ENCODE results near the gene FAM78A. TPM values are rescaled to one million over a fixed set of nuclear protein-coding genes. Genes with fewer than 3 reads are reported as not detected.
A peak's percentile ranks its signal among the peaks of the same experiment; 100 is the strongest.

FAM78A gene
- polyA plus RNA-seq, 1 experiment = 1.1 TPM

DNA sequence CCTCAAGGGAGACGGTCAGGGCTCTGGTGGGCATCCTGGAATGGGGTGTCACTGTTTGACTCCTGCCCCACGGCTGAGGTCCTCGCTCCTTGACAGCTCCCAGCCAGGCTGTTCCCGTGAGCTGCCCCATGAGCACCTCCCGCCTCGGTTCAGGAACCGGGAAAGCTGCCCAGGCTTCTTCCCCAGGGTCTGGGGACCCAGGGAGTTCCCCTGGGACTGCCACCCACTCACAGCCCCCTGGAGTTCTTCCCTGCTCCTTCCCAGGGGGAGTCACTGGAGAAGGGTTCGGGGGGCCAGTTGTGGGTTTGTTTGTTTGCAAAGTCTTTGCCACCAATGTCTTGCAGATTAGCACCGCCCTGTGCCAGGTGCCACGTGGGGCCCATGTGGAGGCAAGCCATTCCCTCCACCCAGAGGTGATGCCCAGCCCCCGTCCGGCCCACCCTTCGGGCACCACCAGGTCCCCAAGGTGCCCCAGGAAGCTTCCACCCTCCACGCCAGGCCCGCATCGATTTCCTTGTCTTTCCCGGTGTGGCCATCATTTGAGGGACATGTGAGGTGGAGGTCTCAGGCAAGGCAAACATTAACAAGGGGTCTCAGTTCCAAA, 14.6 kb upstream of the FAM78A start:
- Histone ChIP-seq H3K36me3 (ENCODE audit: control insufficient read depth, insufficient read depth, low read length) (no peaks in the 10 kb centered on the region), H3K4me3 (ENCODE audit: low read depth, low read length) (peak overlapping the region; percentile 35), H3K27me3 (ENCODE audit: control insufficient read depth, insufficient read depth, low read length) (no peaks in the 10 kb centered on the region)
- TF ChIP-seq, protein P1, sequence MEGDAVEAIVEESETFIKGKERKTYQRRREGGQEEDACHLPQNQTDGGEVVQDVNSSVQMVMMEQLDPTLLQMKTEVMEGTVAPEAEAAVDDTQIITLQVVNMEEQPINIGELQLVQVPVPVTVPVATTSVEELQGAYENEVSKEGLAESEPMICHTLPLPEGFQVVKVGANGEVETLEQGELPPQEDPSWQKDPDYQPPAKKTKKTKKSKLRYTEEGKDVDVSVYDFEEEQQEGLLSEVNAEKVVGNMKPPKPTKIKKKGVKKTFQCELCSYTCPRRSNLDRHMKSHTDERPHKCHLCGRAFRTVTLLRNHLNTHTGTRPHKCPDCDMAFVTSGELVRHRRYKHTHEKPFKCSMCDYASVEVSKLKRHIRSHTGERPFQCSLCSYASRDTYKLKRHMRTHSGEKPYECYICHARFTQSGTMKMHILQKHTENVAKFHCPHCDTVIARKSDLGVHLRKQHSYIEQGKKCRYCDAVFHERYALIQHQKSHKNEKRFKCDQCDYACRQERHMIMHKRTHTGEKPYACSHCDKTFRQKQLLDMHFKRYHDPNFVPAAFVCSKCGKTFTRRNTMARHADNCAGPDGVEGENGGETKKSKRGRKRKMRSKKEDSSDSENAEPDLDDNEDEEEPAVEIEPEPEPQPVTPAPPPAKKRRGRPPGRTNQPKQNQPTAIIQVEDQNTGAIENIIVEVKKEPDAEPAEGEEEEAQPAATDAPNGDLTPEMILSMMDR (IDR thresholded peaks at IDR 0.05; ENCODE audit: insufficient read depth, low read depth, low read length) = no peak
- DNase-seq (ENCODE audit: low read depth) = no peak
- CTCF ChIA-PET = interaction anchor here (0.6 to 2.0 kb wide), 2 partner anchors 8 to 36 kb away, joined by 3 to 6 read pairs; no protein-coding TSS in a partner anchor
- POLR2A ChIA-PET = no interaction called here

DNA sequence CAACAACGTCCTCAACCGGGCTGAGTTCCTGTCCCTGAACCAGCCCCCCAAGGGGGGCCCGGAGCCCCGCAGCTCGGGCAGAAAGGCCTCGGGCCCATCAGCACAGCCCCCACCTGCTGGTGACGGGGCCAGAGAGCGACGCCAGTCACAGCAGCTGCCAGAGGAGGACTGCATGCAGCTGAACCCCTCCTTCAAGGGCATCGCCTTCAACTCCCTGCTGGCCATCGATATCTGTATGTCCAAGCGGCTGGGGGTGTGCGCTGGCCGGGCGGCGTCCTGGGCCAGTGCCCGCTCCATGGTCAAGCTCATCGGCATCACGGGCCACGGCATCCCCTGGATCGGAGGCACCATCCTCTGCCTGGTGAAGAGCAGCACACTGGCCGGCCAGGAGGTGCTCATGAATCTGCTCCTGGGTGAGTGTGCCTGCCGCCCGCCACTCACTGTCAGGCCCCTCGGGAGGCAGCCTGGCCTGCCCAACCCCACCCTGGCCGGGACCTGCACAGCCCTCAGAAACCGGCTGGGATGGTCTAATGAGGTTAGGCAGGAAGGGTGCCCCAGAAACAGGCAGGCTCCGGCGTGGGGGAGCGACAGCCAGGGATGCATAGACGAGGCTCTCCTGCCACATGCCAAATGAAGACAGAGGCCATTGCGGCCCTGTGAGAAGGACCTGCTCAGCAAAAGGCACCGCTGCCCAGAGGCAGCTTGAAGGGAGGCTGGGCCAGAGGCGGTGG, 13.9 kb upstream of the FAM78A start:
- DNase-seq (ENCODE audit: low read depth) = no peak
- POLR2A ChIA-PET = interaction anchor here (0.6 kb wide), 1 partner anchor 11 kb away, joined by 9 read pairs; no protein-coding TSS in a partner anchor
- Histone ChIP-seq H3K27me3 (ENCODE audit: control insufficient read depth, insufficient read depth, low read length) (no peaks in the 10 kb centered on the region), H3K4me3 (ENCODE audit: low read depth, low read length) (peak overlapping the region; percentile 35), H3K36me3 (ENCODE audit: control insufficient read depth, insufficient read depth, low read length) (no peaks in the 10 kb centered on the region)
- TF ChIP-seq, protein P1 (IDR thresholded peaks at IDR 0.05; ENCODE audit: insufficient read depth, low read depth, low read length) = no peak
- CTCF ChIA-PET = interaction anchor here (1.0 to 2.0 kb wide), 2 partner anchors 8 to 103 kb away, joined by 3 to 6 read pairs; no protein-coding TSS in a partner anchor

DNA sequence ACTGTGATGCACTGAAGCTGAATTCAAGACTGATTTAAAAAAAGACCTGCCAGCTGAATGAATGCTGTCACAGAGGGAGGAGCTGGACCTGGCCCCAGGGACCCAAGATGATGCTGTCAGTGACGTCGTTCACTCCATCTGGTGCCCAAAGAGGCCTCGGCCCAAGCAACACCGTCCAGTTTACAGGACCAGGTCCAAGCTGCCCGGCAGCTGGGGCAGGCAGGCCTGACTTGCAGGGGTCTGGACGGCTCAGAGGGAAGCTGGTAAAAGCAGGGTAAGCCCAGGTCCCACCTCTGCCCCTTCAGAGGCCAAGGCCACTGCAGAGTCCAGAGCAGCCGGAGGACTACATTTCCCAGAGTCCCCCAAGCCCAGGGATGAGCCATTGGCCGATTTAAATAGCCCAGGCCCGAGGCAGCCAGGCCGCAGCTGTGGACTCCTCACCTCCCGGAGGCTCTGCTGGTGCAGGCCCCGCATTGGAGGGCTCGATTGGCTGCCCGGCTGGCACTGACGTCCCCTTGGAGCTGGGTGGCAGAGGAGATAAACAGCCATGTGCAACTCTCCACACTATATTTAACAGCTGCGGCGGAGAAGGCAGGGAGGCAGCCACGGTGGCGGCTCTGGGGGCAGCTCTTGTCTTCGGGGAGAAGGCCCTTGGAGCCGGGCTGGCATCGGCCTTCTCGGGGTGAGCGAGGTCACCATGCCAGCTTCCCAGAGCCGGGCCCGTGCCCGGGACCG, 13.2 kb upstream of the FAM78A start, which contains the start of gene PLPP7:
Gene PLPP7, plus strand, starts transcription at position 423 of the 735 bp plus-strand sequence. Its CDS starts 275 bp downstream, at position 698.
- no peak for DNase-seq (ENCODE audit: low read depth)
- TF ChIP-seq, protein P1 (IDR thresholded peaks at IDR 0.05; ENCODE audit: insufficient read depth, low read depth, low read length) = no peak
- Histone ChIP-seq H3K36me3 (ENCODE audit: control insufficient read depth, insufficient read depth, low read length) (no peaks in the 10 kb centered on the region), H3K4me3 (ENCODE audit: low read depth, low read length) (peak within 1 kb of the TSS; percentile 35), H3K27me3 (ENCODE audit: control insufficient read depth, insufficient read depth, low read length) (no peaks in the 10 kb centered on the region; the same call in 1 of the 2 replicates)
- POLR2A ChIA-PET = no interaction called here
- CTCF ChIA-PET = interaction anchor here (0.6 to 2.0 kb wide), 3 partner anchors 9 to 102 kb away, joined by 3 to 6 read pairs (median 5); no protein-coding TSS in a partner anchor

DNA sequence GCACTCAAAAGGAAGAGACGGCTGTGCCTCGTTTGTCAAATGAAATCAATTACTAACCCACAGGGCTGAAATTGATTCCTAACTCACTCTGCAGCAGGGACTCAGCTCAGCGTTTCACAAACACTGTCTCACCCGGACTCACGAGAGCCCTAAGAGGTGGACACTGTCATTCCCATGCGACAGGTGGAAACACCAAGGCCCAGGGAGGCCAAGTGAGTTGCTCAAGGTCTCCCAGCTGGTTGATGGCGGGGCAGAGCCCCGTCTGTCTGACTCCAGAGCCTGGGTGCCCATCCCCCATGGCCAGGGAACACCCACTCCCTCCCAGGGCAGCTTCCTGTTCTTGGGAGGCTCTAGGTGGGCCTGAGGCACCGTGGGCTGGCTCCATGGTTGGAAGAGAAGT, 11.9 kb upstream of the FAM78A start:
- TF ChIP-seq, protein P1 (IDR thresholded peaks at IDR 0.05; ENCODE audit: insufficient read depth, low read depth, low read length) = no peak
- CTCF ChIA-PET = interaction anchor here (1.0 kb wide), 1 partner anchor 48 kb away, joined by 4 read pairs; no protein-coding TSS in a partner anchor
- Histone ChIP-seq H3K27me3 (ENCODE audit: control insufficient read depth, insufficient read depth, low read length) (peaks cover 2% of the 10 kb centered on the region), H3K4me3 (ENCODE audit: low read depth, low read length) (no peak overlapping the region), H3K36me3 (ENCODE audit: control insufficient read depth, insufficient read depth, low read length) (no peaks in the 10 kb centered on the region)
- DNase-seq (ENCODE audit: low read depth) = no peak
- POLR2A ChIA-PET = no interaction called here

DNA sequence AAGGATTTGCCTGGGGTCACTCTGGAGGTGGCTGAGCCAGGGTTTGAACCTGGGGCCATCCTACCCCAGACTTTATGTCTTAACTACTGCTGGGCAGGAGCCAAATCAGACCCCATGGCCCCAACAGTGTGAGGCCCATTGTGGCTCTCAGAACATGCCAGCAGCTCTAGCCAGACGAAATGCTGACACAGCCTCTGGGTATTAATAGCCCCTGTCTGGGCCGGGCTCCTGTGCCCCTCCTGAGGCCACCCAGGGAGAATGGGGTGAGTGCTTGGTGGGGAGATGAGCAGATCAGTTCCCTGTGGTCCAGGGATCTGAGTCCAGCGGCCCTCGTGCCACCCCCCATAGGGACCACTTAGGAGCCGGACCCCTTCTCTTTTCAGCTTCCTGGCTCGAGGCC, 11.0 kb upstream of the FAM78A start:
- peaks cover 5% of the 10 kb centered on the region for H3K27me3 ChIP-seq (ENCODE audit: control insufficient read depth, insufficient read depth, low read length)
- ChIA-PET POLR2A (no interaction called here), CTCF (no interaction called here)
- TF ChIP-seq, protein P1 (IDR thresholded peaks at IDR 0.05; ENCODE audit: insufficient read depth, low read depth, low read length) = no peak
- DNase-seq (ENCODE audit: low read depth) = no peak
- H3K4me3 ChIP-seq (ENCODE audit: low read depth, low read length) = no peak overlapping the region
- no peaks in the 10 kb centered on the region for H3K36me3 ChIP-seq (ENCODE audit: control insufficient read depth, insufficient read depth, low read length)
